Stimulated activated naive CD8-positive, alpha-beta T cell treated with anti-CD3 and anti-CD28 coated beads, Interleukin-15, Interleukin-2, amounts not matched to agents 100 U/mL and 50 U/mL, for 24 hours (primary cell): Measurements from ENCODE around the gene ADORA2B.
"Not testable (repeated sequence)": the region's sequence is repeated elsewhere in the genome, so short reads cannot be mapped to it uniquely, and the experiment has no call there.

Experiments used
- ATAC-seq: fragments of 150-1000 bp; cut with Tn5 transposase; one replicate; pipeline ENCODE4 v1.10.0; 2021
- DNase-seq: peaks from one replicate; pipeline ENCODE4 v3.0.0; 2021

The ADORA2B gene

DNA sequence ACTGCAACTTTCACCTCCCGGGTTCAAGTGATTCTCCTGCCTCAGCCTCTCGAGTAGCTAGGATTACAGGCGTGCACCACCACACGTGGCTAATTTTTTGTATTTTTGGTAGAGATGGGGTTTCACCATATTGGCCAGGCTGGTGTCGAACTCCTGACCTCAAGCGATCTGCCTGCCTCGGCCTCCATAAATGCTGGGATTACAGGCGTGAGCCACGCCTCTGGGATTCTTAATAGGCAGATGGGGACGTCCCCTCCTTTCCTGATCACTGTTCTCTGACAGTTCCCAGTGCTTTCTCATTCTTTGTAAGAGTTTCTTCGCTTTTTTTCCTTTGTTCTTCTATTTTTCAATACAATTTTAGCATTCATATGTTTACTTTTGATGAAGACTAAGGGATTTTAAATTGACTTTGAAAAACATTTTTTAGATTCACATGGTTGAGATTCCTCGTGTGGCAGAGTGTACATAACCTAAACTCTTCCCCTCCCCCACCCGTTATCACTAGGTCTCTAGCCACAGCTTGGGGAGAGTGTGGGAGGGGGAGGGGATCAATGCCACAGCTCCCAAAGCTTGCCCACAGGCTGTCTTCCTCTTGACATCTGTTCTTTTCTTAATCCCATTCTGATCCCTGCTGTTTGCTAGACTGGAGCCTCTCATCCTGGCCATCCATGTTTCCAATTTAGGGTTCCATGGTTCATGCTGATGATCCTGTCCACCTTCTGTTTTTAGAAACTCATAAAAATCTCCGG, 11.0 kb downstream of the ADORA2B start:
- DNase-seq (no peak), ATAC-seq (no peak)

DNA sequence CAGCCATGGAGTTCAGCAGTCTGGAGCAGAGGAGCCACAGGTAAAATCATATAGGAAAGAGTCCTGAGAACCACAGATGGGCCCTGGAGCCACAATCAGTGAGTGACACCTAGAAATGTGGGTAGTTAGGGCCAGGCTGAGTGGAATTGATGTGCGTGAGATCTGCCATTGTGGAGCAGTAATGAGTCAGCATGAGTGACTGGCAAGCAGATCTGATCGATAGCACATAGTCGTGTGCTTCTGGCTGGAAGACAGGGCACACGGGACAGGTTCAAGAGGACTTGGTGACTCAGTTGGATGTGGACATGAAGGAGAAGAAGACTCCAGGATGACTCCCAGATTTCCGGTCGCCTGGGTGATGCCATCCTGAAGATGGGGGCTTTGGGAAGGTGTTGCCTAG, 12.3 kb downstream of the ADORA2B start:
- ATAC-seq (peak; percentile 59), DNase-seq (peak; percentile 38)

DNA sequence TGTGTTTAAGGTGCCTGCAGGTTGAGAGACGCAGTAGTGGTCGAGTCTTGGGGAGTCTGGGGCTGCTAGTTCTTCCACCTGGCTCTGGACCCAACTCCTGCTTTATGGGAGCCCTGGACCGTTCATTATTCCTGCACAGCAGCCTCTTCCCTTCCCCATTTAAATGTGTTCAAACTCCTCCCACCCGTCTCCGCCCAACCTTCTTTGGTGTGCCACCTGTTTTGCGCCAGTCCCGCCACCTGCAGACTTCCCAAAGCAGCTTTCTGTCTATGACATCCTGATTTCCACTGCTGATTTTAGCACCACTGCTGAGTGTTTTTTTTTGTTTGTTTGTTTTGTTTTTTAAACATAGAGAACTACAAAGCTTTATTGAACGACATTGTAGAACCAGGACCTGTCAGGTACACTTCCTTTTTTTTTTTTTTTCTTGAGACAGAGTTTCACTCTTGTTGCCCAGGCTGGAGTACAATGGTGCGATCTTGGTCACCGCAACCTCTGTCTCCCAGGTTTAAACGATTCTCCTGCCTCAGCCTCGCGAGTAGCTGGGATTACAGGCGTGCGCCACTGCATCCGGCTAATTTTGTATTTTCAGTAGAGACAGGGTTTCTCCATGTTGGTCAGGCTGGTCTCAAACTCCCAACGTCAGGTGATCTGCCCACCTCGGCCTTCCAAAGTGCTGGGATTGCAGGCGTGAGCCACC, 12.8 kb downstream of the ADORA2B start:
- no peak for DNase-seq
- no peak for ATAC-seq

DNA sequence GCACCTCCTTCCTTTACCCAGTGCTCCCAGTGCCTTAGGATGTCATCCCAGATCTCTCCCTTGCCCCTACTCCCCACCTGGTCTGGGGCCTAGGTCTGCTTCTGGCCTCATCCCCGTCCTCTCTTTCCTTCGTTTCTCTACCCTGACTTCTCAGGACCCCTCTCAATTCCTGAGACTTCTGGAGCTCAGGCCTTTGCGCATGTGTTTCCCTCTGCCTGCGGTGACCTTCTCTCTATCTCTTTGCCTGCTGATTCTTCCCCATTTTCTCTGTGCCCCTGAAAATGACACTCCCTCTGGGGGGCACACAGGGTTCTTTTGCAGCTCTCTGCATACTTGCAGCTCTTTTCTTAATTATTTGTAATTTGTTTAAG, 13.5 kb downstream of the ADORA2B start:
- DNase-seq (no peak), ATAC-seq (no peak)

DNA sequence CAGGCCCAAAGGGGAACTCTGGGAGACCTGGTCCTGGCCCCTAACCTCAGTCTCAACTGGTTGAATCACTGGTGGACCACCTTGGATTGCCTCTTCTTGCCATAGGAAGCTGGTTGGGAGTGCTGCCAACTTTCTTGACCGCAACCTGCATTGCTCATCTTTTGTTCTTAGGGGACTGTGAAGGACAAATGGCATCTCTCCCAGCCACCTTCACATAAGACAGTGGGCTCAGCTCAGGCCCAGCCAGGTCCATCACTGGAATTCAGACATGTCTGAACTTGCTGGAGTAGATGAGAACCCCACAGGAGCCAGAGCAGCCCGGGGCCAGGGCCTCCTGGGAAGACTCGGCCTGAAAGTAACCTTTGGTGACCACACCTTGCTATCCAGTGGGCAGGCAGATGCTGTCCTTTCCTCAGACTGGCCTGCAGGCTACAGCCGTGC, 18.8 kb downstream of the ADORA2B start:
- no peak for DNase-seq
- ATAC-seq = no peak

DNA sequence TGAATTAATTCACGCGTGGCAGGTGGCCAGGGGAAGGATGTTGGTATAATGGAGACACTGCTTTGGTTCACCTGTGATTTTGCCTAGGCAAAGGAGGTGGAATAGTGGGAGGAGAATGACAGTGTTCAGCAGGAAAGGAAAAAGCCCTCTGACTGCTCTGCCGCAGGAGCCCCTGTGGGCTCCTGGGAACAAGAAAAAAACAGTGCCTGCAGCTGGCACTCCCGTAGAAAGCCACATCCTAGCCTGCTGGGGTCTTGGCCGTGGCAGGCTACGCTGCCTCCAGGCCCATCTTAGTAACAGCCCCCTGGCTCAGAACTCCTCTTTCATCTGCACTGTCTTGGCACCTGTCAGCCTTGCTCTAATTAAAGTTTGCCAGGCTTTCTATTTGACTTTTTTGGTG, 20.6 kb downstream of the ADORA2B start:
- DNase-seq (no peak), ATAC-seq (no peak)

DNA sequence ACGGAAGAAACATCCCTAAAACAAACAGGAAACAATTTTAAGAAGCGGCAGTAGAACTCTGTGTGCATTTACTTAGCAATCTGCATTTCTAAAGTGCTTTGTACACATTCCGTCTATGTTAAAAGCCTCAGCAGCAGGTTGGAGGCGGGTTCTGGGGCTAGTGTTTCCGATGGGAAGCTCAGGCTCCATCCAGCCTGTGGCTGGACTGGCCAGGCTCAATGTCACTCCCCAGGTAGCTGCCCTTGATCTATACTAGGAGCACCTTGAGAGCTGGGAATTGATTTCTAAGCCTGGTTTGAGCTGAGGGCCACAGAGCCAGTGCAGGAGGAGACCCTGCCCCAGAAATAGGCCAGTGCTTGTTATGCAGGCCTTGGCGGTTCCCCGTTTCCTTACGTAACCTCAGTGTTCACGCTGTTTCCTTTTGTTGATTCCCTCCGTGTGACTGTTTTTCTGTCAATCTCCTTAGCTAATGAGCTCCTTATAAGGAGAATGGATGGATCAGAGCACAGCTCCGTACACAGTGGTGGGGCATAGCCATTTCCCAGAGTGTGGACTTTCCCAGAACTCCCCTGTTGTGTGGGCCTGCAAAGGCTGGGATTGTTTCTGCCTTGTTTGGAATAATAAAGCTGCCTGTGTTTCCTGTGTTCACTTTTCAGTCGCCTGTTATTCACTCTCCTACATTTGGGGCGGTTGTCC, 21.4 kb downstream of the ADORA2B start:
- DNase-seq (no peak), ATAC-seq (no peak)

DNA sequence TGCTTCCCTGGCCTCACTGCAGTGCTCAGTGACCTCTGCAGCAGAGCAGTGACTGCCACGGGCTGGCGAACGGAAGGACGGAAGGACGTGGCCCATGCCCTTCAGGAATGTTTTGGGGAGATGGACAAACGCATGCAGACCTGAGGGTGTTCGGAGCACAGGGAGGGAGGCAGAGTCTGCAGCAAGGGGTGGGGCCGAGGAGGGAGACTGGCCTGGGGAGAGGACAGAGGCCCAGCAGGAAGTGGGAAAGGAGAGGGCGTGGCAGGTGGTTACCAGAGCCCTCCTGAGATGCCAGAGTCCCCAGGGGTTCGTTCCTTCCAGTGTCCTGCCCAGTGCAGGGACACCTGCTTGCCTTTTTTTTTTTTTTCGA, 21.9 kb downstream of the ADORA2B start:
- ATAC-seq = no peak
- DNase-seq = no peak

DNA sequence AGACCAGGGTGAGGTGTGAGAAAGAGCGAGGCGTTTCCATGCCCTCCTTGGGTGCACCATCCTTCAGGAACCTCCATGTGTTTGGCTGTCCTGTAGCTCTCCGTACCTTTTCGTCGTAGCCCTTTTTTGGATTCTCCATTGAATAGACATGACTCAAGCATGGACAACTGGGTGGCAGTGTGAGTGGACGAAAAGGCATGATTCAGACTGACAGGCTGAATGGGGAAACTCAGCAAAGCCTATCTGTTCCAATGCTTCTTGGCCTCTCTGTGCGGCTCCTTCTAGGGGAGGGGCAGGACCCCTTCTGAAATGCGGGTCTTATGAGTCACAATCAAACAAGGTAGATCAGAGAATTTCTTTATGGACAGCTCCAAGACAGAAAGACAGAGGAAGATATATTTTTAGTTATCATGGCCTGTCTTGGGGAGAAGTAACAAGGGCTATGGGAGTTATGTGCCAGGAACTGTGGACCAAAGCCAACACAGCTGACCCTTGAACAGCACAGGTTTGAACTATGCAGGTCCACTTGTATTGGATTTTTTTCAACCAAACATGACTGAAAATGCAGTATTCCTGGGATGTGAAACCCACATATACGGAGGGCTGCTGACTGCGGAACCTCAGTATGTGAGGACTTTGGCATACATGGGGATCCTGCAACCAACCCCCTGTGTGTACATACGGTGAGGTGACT, 22.9 kb downstream of the ADORA2B start:
- DNase-seq (no peak), ATAC-seq (no peak)

DNA sequence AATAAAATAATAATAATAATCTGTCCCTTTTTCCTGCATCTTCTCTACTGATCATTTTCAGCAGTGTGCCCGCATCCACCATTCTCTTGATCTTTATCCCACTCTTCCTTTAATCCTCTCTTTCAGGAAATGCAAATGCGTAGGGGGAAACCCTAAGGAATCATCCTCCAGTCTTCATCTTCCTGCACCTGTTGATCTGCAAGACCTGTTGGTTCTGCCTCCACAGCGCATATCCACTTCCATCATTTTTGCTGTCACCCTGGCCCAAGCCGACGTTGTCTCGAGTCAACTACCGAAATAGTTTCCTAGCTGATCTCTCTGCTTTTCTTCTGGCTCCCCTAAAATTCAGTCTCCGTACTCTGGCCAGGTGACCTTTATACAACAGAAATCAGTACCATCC, 24.5 kb downstream of the ADORA2B start:
- no peak for ATAC-seq
- no peak for DNase-seq

DNA sequence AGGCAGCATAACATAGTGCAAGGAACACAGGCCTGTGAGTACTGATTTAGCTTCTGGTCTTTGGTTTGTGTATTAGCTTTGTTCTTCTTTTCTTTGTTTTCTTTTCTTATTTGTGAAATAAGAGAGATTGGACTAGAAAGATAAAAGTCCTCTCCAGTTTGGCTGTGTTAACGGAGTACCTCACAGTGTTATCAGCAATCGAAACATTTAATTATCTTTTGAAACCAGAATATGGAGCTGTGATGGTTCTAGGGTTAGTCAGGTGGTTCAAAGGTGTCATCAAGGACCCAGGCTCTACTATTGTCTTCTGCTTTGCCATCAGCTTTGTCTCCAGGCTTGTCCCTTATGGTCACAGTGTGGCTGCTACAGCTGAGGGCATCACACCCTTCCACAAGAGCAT, 25.6 kb downstream of the ADORA2B start:
- ATAC-seq (no peak), DNase-seq (no peak)

DNA sequence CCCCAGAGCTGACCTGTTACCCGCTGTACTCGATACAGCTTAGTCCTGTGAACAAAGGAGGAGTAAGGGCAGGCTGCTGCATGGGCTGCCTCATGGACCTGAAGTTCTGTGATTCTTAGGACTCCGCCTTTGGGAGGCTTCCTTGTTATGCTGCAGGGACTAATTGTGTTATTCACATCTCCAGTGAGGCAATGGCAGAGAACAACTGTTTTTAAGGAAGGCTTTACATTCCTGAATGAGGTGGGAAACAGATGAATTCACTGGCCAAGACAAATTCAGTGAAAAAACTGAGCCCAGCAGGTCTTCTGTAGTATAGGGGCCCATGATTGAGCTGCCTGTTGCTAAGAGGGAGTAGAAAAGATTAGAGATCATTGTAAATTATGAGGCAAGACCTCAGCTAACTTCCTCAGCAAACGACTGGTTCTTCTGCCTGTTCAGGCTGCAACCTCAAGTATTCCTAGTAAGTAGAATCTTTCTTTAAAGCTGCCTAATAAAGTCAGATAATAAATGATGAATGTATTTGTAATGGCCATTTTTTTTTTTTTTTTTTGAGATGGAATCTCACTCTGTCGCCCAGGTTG, 26.3 kb downstream of the ADORA2B start:
- DNase-seq = no peak
- no peak for ATAC-seq

DNA sequence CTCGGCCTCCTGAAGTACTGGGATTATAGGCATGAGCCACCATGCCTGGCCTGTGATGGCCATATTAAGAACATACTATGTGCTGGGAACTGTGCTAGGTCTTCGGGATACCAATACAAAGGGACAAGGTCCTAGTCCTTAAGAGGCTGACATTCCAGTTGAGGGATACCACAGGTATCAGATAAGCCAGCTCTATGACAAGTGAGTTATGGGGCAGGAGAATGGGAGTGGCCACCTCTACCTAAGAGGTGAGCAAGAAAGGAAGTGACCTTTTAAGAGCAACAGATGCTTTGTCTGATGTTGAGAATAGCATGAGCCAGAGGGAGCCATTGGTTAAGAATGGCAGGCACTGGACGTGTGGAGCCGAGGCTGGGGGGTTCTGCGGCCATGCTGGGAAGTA, 27.0 kb downstream of the ADORA2B start:
- no peak for ATAC-seq
- no peak for DNase-seq

DNA sequence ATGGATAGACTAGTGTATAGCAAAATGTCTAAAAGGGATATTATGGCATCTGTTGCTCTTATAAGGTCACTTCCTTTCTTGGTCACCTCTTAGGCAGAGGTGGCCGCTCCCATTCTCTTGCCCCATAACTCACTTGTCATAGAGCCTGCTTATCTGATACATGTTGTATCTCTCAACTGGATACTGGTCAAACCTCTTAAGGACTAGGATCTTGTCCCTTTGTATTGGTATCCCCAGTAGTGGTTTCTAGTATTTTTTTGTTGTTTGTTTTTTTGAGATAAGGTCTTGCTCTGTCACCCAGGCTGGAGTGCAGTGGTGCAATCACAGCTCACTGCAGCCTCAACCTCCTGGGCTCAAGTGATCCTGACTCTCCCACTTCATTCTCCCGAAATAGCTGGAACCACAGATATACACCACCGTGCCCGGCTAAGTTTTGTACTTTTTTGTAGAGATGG, 27.6 kb downstream of the ADORA2B start:
- ATAC-seq (no peak), DNase-seq (no peak)

DNA sequence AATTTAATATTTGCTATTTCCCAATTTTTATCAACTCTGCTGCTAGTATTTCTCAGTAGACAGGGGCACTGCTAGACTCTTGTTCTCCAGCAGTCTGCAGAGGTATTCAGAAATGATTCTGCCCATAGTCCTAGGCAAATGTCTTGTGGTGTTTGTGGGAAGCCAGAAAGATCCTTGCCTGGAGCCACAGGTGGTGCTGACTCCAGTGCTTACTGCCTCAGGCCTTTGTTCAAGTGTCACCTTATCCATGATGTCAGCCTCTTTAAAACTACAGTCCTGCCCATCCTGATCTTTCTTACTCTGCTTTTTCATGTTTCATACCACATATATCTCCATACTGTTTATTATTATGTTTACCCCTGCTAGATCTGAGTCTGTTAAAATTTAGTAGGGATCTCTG, 28.1 kb downstream of the ADORA2B start:
- DNase-seq = no peak
- peak; percentile 52 for ATAC-seq

DNA sequence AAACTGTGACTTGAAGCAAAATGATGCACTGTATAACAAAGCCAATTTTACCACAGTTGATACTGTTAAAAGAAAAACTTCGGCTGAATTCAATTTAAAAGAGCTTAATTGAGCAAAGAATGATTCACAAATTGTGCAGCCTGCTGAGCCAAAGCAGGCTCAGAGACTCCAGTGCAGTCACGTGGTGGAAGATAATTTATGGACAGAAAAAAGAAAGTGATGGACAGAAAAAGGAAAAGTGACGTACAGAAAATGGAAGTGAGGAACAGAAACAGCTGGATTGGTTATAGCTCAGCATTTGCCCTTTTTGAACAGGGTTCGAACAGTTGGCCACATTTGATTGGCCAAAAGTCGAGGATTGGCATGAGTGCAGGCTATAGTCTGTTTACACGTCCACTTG, 28.9 kb downstream of the ADORA2B start:
- ATAC-seq = no peak
- no peak for DNase-seq

DNA sequence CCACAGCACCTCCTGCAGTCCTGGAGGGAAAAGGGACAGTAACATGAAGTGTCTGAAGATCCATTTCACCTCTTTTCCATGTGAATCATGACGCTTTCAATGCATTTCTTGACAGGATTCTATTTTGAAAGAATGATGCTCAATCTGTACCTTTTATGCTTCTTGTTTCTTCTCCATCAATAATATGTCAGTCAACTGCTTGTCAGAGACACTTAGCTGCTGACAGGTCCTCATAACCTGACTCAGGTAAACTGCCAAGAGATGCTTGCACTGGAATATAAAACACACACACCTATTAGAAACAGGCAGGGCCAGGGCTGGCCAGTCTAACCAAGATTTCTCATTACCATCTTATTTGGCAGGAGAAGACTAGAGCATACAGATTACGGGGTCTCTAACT, 33.0 kb downstream of the ADORA2B start:
- no peak for DNase-seq
- ATAC-seq = no peak

DNA sequence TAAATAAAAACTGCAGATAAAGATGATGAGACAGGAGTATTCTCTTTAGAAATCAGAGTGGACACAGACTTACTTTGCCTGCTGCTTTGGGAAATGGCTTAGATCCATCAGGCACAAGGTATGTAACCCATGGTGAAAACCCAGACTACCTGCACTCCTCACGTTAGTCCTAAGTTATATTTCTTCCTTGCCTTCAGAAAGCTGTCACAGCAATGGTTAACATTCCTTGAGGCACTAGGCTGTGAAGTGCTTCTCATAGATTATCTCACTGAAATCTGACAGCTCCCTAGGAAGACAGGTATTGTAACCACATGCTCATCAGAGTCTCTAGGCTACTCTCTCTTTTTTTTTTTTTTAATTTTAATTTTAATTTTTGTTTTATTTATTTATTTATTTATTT, 33.7 kb downstream of the ADORA2B start:
- DNase-seq (no peak), ATAC-seq (no peak)

DNA sequence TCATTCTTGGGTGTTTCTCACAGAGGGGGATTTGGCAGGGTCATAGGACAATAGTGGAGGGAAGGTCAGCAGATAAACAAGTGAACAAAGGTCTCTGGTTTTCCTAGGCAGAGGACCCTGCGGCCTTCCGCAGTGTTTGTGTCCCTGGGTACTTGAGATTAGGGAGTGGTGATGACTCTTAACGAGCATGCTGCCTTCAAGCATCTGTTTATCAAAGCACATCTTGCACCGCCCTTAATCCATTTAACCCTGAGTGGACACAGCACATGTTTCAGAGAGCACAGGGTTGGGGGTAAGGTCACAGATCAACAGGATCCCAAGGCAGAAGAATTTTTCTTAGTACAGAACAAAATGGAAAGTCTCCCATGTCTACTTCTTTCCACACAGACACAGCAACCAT, 34.1 kb downstream of the ADORA2B start:
- ATAC-seq, DNase-seq: not testable (repeated sequence)

DNA sequence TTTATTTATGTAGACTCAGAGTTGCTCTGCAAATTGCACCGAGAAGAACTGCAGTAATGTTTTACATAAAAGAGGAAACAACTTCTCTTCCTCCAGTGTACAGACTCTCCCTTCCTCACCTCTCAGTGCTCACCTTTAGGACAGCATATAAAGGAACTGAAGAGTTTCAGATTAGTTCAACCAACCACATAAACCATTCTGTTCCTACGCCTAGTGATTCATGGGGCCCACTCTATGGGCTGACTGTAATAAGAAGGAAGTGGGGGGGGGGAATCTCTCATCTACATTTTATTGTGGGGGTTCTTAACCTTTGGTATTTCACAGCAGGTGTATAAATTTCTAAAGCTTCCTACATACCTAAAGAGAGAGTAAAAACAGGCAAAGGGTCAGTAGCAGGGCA, 36.3 kb downstream of the ADORA2B start:
- ATAC-seq (peak; percentile 100), DNase-seq (peak; percentile 35)

DNA sequence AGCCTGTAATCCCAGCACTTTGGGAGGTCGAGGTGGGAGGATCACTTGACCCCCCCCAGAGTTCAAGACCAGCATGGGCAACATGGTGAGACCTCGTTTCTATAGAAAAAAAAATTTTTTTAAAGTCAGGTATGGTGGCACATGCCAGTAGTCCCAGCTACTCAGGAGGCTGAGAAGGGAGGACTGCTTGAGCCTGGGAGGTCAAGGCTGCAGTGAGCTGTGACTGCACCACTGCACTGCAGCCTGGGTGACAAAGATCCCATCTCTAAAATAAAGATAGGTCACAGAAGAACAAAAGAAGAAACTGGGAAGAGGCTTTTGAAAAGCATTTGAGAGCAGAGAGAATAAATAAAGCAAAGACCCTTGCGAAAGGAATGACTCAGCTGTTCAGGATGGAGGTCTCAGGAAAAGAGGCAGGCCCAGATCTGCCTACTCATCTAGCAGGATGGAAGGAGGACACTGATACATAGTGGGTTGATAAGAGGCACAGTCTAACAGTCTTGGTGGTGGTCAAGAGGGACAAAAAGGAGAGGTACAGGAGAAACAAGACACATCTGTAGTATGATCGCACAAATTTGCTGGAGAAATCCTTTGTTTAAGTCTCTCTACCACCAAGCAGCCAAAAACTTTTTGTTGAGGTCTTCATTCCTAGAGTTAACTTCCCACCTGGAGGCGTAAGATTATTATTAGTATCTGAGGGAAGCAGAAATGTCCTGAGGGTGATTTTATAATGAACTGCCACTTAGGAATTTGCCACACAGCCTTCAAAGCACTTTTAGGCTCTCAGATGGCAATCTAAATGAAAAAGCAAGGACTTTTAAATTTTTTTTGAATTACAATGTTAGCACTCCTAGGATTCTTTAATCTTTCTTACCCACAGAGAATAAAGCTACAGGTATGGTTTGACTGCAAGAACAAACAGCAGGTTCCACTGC, 37.0 kb downstream of the ADORA2B start:
- DNase-seq = no peak
- no peak for ATAC-seq
